Stimulated activated CD4-positive, alpha-beta T cell treated with anti-CD3 and anti-CD28 coated beads, Interleukin-12 subunit alpha, Interleukin-12 subunit beta, amount 100 ng/mL, for 4 hours (primary cell): ENCODE data around the gene CPED1.
A peak's percentile ranks its signal among the peaks of the same experiment; 100 is the strongest.

ENCODE experiments used
- DNase-seq: peaks from one replicate; pipeline ENCODE4 v3.0.0-alpha.2; 2020

CPED1 gene

DNA sequence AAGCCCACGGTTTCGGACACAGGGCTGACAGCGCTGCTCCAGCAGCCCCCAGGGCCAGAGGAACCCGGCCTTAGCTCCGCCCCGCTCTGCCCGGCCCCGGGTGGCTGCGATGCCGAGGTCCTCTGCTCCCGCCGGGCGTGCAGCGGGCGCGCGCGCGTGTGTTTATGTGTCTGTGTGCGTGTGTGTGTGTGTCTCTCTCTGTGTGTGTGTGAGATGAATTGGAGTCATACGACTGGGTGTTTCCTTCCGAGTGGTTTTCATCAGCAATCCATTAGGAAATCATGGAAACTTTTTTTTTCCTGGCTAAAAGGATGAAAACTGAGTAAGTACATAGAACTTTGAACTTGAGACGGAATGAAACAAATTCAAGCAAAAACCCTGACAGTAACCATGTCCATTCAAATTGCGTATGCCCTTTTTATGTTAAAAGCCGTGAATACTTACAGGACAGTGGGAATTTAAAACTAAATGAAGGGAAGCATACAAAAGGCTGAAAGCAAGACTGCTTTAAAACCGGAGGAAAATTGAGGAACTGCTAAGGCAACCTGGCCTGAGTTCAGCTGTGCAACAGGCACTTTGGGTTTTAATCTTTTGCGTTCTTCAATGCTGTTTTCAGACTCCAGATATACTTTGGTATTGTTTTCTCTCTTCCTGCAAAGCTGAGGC, at the start of gene CPED1:
CPED1 (plus strand) TSS at position 121 of the 666 bp plus-strand sequence. CDS start 911 bp downstream, outside the sequence.
- DNase-seq = peak; percentile 21

DNA sequence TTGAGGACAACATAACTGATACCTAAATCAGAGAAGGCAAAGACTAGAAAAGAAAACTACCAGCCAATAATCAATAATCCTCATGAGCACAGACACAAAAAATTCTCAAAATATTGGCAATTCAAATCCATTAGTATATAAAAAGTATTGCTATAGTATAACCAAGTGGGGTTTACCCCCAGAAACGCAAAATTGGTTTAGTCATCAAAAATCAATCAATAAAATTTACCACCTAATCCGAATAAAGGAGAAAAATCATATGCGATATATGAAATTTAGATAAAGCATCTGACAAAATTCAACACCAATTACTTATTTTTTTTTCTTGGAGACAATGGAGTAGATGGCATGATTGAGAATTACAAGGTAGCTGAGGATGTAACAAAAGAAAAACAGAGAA, 49.2 kb upstream of the CPED1 start:
- no peak for DNase-seq

DNA sequence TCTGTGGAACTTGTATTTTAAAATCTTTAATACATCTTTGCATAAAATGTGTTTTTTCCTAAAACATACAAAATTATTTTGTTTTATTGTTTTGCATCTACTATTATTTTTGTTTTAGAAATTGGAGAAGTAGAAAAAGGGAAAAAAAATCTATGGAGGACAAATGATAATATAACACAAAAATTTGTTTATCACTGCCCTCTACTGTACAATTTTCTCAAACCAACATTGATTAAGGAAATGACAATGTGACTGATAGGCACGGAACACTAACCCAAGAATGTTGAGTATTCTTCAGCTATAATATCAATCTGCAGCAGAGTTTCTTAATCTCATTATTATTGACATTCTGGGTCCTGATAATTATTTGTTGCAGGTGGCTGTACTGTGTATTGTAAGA, 47.4 kb upstream of the CPED1 start:
- no peak for DNase-seq

- no peak for DNase-seq
Measured at GRCh38 chr7:120941856-120942255, 46.7 kb upstream of the CPED1 start.

DNA sequence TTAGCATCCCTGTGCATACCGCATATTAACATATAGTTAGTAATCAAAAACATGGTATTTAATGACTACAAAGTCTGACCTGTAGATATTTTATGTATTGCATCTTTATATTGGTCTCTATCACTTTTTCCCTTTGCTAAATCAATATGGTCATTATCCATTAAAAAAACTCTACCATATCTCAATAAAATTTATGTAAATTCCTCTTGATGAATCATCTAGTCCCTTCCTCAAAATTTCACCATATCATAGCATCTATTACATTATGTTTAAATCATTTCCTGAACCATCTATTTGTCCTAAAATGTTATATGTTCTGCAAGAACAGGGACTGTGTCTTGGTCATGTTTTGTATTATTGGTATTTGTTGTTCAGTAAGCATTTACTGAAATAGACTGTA, 45.6 kb upstream of the CPED1 start:
- no peak for DNase-seq

DNA sequence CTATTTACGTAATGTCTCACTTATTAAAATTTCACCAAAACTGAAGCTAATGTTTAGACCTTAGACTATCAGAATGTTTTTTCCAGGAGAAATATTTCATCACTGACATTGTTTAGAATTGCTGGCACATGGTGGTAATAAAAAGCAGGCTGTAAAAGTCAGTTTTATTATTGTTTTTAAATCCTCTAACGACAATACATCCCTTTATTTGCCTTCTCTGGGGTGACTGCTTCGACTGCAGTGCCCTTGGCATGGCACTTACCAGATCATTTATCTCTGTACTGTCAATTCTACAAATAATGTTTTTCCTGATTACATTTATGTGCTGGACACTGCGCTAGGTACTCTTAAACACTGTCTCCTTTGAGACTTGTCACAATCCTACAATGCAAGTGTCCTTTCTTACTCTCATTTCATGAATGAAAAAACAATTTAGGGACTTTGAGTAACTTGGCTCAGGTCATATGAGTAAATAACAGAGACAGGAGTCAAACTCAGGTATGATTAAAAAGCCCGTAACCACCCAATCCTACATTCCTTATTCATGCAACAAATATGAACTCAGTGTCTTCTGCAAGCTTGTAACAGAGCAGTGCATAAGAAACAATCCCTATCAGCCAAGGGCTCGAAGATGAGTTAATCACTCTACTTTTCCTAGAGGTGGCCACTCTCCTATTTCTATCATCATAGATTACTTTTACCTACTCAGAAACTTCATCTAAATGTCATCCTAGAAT, 43.5 kb upstream of the CPED1 start:
- no peak for DNase-seq

DNA sequence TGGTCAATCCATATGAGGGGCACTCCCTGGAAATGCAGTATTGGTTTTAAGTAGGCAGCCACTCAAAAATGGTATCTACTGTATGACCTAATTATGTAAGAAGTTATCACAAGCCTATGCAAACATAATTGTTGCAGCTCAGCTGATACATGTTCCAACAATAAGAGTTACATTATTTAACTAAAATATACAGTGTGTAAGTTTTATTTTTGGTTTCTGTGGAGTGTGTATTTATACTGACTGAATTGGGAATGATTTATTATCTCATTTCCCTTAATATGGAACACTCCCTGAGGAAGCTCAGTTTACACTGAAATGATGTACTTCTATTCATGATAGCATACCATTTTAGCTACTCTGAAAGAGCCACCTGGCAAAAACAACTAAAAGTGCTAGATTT, 40.5 kb upstream of the CPED1 start:
- DNase-seq = no peak

DNA sequence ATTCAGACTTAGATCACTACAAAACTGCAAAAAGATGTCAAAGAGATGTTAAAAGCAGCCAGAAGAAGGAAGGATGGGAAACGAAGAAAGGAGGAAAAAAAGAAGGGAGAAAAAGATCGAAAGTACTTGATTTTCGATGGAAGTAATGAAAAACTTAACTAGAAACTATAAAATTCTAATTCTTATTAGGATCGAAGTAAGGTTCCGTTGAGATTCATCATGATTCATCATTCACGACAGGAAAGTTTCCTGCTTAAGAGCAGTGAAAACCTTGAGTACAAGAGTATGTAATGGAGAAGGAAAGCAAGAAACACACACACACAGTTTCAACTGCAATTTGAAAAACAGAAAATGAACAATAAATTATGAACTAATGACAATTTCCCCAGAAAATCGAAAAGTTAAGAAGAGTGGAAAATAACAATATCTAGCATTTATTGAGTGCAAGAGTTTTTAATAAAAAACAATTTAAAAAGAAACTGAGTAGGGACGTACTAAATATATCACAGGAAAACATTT, 39.1 kb upstream of the CPED1 start:
- no peak for DNase-seq

DNA sequence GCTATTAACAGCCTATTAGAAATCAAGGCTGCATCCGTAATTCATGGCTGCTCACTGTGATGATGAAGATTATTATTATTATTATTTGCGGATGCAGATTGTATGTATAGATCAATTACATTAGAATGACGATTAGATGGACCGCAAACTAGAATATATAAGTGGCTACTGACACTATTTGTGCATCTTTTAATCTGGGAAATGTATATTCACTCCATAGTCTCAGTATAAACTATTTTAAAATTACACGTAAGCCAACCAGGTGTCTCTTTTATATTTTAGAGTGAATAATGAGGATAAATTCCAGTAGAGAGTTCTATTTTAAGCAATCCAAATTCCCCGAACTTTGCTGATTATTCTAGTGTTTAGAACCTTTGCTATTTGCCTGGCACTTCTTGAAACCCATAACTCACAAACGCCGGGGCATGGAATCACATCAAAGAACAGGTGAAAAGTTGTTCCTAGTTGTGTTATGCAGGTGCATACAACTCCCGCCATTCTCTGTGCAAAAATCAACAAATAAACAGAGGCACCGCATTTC, 38.4 kb upstream of the CPED1 start:
- DNase-seq = no peak

GRCh38 chr7:120950539-120951308, 37.8 kb upstream of the CPED1 start, which contains the start of gene ING3:
TSS of gene ING3 (plus strand) at chr7:120950777. CDS start at chr7:120950897, 120 bp downstream.
- peak; percentile 97 for DNase-seq

DNA sequence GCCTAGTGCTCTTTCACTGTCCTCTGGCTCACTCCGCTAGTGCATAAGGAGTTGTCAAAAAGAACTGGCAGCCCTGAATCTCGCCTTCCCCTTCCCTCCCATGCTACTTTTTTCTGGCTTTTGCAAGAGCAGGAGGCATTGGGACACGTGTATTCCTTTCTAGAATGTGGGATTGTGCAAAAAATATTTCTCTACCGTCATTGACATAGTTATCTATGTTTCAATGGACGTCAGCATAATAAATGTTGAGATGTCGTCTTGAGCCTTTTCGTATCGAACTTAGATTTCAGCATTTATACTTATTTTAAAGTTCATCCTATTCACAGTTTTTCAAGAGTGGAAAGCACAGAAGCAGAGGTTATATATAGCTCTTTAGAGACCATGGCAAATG, 37.2 kb upstream of the CPED1 start:
- DNase-seq = no peak

DNA sequence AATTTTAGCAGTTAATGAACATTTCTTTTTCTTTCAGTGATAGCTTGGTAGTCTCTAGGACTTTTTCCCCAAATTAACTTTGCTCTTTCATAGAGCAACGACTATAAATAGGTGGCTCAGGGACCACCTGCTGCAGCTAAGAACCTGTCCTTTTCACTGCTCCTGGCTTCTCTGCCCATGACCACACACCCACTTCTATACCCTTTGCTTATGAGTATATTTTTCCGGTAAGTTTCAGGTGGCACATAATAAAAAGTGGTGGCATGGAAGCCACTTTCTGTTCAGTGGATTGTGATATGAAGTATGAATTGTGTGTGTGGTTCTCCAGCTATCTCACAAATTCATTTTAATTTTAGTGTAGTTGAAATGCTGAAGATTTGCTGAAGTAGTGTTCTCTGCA, 36.7 kb upstream of the CPED1 start:
- DNase-seq = no peak

GRCh38 chr7:120955577-120956149, 32.8 kb upstream of the CPED1 start:
- no peak for DNase-seq

GRCh38 chr7:120959929-120960484, 28.5 kb upstream of the CPED1 start:
- DNase-seq = no peak

DNA sequence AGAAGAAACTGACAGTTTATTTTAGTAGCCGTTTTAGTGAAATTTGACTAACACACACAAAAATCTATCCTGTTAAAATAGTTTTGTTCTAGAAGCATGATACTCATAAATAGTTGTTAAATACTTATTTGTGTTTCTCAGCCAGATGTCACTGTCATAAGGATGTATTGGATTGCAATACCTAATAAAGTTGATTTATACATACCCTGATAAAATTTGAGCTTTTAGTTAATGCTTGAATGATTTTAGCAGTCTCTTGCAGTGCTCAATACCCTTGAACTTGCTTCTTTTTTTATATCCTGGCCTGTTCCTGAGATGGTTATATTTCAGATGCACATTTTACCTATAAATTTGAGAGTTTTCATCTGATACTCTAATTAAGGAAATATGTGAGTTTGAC, 27.8 kb upstream of the CPED1 start:
- no peak for DNase-seq

- no peak for DNase-seq
Measured at GRCh38 chr7:120961638-120962173, 26.8 kb upstream of the CPED1 start.

GRCh38 chr7:120964088-120964487, 24.4 kb upstream of the CPED1 start:
- DNase-seq = no peak

- DNase-seq = no peak
Measured at GRCh38 chr7:120966961-120967360, 21.6 kb upstream of the CPED1 start.

GRCh38 chr7:120973849-120974248, 14.7 kb upstream of the CPED1 start:
- DNase-seq = no peak

GRCh38 chr7:120979765-120980499, 8.6 kb upstream of the CPED1 start:
- no peak for DNase-seq

DNA sequence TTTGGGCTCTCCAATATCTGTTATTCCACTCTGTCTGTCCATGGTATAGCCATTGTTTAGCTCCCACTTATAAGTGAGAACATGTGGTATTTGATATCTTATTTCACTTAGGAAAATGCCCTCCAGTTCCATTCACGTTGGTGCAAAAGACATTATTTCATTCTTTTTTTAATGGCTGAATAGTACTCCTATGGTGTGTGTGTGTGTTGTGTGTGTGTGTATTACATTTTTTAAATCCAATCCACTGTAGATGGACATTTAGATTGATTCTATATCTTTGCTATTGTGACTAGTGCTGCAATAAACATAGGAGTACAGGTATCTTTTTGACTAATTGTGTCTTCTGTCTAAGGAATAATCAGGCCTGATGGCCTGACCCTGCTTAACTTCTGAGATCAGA, 7.4 kb upstream of the CPED1 start:
- no peak for DNase-seq
